Endothelial cell (in vitro differentiated cells): ENCODE data around the gene MPEG1. TPM values are rescaled to one million over a fixed set of nuclear protein-coding genes. Genes with fewer than 3 reads are reported as not detected.

Source experiments
- DNase-seq: peaks from one replicate; pipeline ENCODE4 v3.0.0; 2021; ENCODE audit warnings: low spot score
- H3K27ac Mint-ChIP-seq: one replicate; pipeline ENCODE4 v1.8.0; 2021; ENCODE audit warnings: mixed read lengths, inconsistent platforms; ENCODE audit not compliant: unreplicated experiment
- H3K27me3 Mint-ChIP-seq: one replicate; pipeline ENCODE4 v1.8.0; 2021; ENCODE audit warnings: mild to moderate bottlenecking, moderate library complexity, mixed read lengths, inconsistent platforms; ENCODE audit not compliant: unreplicated experiment
- H3K36me3 Mint-ChIP-seq: one replicate; pipeline ENCODE4 v1.8.0; 2021; ENCODE audit warnings: mild to moderate bottlenecking, low read depth, mixed read lengths, inconsistent platforms; ENCODE audit not compliant: unreplicated experiment
- H3K4me1 Mint-ChIP-seq: one replicate; pipeline ENCODE4 v1.8.0; 2021; ENCODE audit warnings: mild to moderate bottlenecking, mixed read lengths, inconsistent platforms; ENCODE audit not compliant: unreplicated experiment
- H3K4me3 Mint-ChIP-seq: one replicate; pipeline ENCODE4 v1.8.0; 2021; ENCODE audit warnings: mild to moderate bottlenecking, mixed read lengths, inconsistent platforms; ENCODE audit not compliant: unreplicated experiment
- H3K9me3 Mint-ChIP-seq: one replicate; pipeline ENCODE4 v1.8.0; 2021; ENCODE audit warnings: mixed read lengths, inconsistent platforms; ENCODE audit not compliant: unreplicated experiment
- total RNA-seq: library from RNA; stranded (reverse); fragmentation: NEBNext Ultra II Directional; extraction: Animal tissue kit (Norgen Biotek cat#: 25700); gene quantifications from one replicate; pipeline ENCODE4 v1.2.1, GENCODE V29; 2021; ENCODE audit not compliant: unreplicated experiment
- TF ChIP-seq, protein P1 (sequence below): fragments of 200-600 bp; sonication (generic); IDR thresholded peaks from one replicate; pipeline ENCODE4 v1.5.0; 2021; ENCODE audit warnings: antibody characterized with exemption; ENCODE audit not compliant: unreplicated experiment

Gene MPEG1
- total RNA-seq, 1 donor from 2014 or later: not detected

- DNase-seq: no peak
- H3K4me1 Mint-ChIP-seq: peaks cover 10% of the 10 kb centered on the region
- no peak overlapping the region for H3K27ac Mint-ChIP-seq
- H3K36me3 Mint-ChIP-seq: peaks cover 77% of the 10 kb centered on the region
- TF ChIP-seq, protein P1, sequence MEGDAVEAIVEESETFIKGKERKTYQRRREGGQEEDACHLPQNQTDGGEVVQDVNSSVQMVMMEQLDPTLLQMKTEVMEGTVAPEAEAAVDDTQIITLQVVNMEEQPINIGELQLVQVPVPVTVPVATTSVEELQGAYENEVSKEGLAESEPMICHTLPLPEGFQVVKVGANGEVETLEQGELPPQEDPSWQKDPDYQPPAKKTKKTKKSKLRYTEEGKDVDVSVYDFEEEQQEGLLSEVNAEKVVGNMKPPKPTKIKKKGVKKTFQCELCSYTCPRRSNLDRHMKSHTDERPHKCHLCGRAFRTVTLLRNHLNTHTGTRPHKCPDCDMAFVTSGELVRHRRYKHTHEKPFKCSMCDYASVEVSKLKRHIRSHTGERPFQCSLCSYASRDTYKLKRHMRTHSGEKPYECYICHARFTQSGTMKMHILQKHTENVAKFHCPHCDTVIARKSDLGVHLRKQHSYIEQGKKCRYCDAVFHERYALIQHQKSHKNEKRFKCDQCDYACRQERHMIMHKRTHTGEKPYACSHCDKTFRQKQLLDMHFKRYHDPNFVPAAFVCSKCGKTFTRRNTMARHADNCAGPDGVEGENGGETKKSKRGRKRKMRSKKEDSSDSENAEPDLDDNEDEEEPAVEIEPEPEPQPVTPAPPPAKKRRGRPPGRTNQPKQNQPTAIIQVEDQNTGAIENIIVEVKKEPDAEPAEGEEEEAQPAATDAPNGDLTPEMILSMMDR: no peak
- no peak overlapping the region for H3K4me3 Mint-ChIP-seq
- H3K9me3 Mint-ChIP-seq: no peaks in the 10 kb centered on the region
- H3K27me3 Mint-ChIP-seq: peaks cover 1% of the 10 kb centered on the region
Observed at GRCh38 chr11:59196777-59197176, 15.9 kb downstream of the MPEG1 start.

GRCh38 chr11:59195586-59195985 is 17.1 kb downstream of the MPEG1 start:
- DNase-seq: no peak
- no peaks in the 10 kb centered on the region for H3K27me3 Mint-ChIP-seq
- no peaks in the 10 kb centered on the region for H3K9me3 Mint-ChIP-seq
- H3K4me1 Mint-ChIP-seq: peaks cover 10% of the 10 kb centered on the region
- H3K27ac Mint-ChIP-seq: no peak overlapping the region
- TF ChIP-seq, protein P1: no peak
- peaks cover 86% of the 10 kb centered on the region for H3K36me3 Mint-ChIP-seq
- H3K4me3 Mint-ChIP-seq: peak overlapping the region; percentile 49

- no peaks in the 10 kb centered on the region for H3K9me3 Mint-ChIP-seq
- H3K4me3 Mint-ChIP-seq: no peak overlapping the region
- no peak overlapping the region for H3K27ac Mint-ChIP-seq
- peaks cover 10% of the 10 kb centered on the region for H3K4me1 Mint-ChIP-seq
- no peaks in the 10 kb centered on the region for H3K27me3 Mint-ChIP-seq
- TF ChIP-seq, protein P1: no peak
- peaks cover 88% of the 10 kb centered on the region for H3K36me3 Mint-ChIP-seq
- DNase-seq: no peak
Observed at GRCh38 chr11:59193587-59194130, 19.1 kb downstream of the MPEG1 start.

- Mint-ChIP-seq H3K36me3 (peaks cover 87% of the 10 kb centered on the region), H3K9me3 (no peaks in the 10 kb centered on the region), H3K4me3 (peak overlapping the region; percentile 19), H3K27ac (no peak overlapping the region), H3K4me1 (peaks cover 10% of the 10 kb centered on the region), H3K27me3 (no peaks in the 10 kb centered on the region)
- TF ChIP-seq, protein P1: no peak
- DNase-seq: no peak
Observed at GRCh38 chr11:59192446-59193020, 20.2 kb downstream of the MPEG1 start.

DNA sequence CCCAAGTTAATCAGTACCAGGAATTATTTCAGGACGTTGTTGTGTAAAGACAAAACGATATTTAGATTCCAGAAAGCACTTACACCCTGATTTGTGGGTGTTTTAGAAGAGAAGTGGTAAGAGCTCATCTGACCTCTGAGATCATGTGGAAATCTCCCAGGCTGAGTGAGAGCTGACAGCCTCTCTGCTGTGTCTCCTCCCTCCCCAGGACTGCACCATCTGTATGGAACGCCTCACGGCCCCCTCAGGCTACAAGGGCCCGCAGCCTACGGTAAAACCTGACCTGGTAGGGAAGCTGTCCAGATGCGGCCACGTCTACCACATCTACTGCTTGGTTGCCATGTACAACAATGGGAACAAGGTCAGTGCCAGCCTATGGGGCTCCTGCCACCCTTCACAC is 20.8 kb downstream of the MPEG1 start:
- Mint-ChIP-seq H3K4me1 (peaks cover 10% of the 10 kb centered on the region), H3K36me3 (peaks cover 85% of the 10 kb centered on the region), H3K4me3 (peak overlapping the region; percentile 21), H3K27ac (no peak overlapping the region), H3K9me3 (no peaks in the 10 kb centered on the region), H3K27me3 (no peaks in the 10 kb centered on the region)
- no peak for DNase-seq
- TF ChIP-seq, protein P1: no peak
